ENCODE results near the gene CAMTA1. TPM values are rescaled to one million over a fixed set of nuclear protein-coding genes. Genes with fewer than 3 reads are reported as not detected.

Gene CAMTA1
- total and polyA plus RNA-seq, 2 experiments from 2014 or later: 89.0 to 145 TPM

DNA sequence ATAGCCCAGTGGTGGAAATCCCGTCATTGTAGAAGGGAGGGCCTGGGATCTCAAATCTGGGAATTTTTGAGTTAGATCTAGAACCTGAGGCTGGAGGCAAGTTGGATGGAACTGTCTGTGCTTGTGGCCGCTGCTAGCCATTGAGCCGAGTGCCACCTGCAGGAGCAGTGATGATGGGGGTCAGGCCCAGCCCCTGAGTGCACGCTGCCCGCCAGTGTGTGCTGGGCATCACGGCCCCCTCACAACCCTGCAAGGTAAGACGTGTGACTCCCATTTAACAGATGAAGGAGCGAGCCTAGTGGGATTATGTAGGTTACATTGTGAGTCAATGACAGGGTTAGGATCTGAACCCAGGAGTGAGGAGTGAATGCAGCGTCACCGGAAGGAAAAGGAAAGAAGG, 407.2 kb downstream of the CAMTA1 start:
- H3K4me1 ChIP-seq (ENCODE audit: insufficient read depth): no peaks in the 10 kb centered on the region
- no peak overlapping the region for H3K4me3 ChIP-seq
- no peaks in the 10 kb centered on the region for H3K36me3 ChIP-seq (replicated peaks; ENCODE audit: insufficient read depth, low read depth)
- no peak overlapping the region for H3K4me2 ChIP-seq
- no peak overlapping the region for H2AFZ ChIP-seq
- no peaks in the 10 kb centered on the region for H3K9me3 ChIP-seq (ENCODE audit: low read depth)
- WGBS (ENCODE audit: low lambda C conversion rate, missing lambda C conversion rate): 92% methylated on average over 10 of the region's 10 CpGs
- H4K20me1 ChIP-seq (ENCODE audit: insufficient read depth, poor library complexity, severe bottlenecking): no peaks in the 10 kb centered on the region
- TF ChIP-seq, protein P1, sequence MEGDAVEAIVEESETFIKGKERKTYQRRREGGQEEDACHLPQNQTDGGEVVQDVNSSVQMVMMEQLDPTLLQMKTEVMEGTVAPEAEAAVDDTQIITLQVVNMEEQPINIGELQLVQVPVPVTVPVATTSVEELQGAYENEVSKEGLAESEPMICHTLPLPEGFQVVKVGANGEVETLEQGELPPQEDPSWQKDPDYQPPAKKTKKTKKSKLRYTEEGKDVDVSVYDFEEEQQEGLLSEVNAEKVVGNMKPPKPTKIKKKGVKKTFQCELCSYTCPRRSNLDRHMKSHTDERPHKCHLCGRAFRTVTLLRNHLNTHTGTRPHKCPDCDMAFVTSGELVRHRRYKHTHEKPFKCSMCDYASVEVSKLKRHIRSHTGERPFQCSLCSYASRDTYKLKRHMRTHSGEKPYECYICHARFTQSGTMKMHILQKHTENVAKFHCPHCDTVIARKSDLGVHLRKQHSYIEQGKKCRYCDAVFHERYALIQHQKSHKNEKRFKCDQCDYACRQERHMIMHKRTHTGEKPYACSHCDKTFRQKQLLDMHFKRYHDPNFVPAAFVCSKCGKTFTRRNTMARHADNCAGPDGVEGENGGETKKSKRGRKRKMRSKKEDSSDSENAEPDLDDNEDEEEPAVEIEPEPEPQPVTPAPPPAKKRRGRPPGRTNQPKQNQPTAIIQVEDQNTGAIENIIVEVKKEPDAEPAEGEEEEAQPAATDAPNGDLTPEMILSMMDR (IDR thresholded peaks at IDR 0.05; ENCODE audit: poor library complexity): no peak
- TF ChIP-seq EZH2phosphoT487 (IDR thresholded peaks at IDR 0.05; ENCODE audit: low read depth, severe bottlenecking, unreplicated experiment) (no peak), EZH2 (IDR thresholded peaks at IDR 0.05; ENCODE audit: borderline replicate concordance) (no peak)
- H3K79me2 ChIP-seq: no peaks in the 10 kb centered on the region
- no peak overlapping the region for H3K27ac ChIP-seq
- no peak for DNase-seq (ENCODE audit: low spot score)
- no peaks in the 10 kb centered on the region for H3K9me2 ChIP-seq (replicated peaks; ENCODE audit: insufficient read depth)
- H3K27me3 ChIP-seq: peaks cover 3% of the 10 kb centered on the region

DNA sequence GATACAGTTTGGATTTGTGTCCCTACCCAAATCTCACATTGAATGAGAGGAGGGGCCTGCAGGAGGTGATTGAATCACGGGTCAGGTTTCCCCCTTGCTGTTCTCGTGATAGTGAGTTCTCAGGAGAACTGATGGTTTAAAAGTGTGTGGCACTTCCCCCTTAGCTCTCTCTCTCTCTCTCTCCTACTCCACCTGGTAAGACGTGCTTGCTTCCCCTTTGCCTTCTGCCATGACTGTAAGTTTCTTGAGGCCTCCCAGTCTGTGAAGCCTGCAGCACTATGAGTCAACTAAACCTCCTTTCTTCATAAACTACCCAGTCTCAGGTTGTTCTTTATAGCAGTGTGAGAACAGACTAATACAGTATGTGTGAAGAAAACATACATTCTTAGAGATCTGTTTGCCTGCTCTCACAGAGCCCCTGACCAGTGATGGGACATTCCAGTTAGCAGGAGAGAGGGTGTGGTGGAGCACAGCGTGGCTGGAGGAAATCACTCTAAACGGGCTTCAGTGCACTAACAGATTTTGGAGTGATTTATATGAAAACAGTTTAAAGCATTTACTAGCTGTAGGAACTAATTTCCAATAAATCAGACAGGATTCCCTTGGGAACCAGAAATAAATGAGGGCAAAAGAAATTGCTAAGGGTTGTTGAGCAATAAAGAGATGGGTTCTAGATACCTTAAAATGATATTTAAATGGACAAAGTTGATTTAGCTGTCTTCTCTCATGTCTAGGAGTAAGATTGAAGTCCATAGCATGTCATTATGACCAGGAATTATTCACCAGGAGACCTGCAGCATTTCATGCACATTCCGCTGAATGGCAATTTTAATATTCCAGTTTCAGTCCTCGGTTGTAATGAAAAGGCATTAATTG, 411.0 kb downstream of the CAMTA1 start:
- no peak overlapping the region for H3K4me2 ChIP-seq
- H4K20me1 ChIP-seq (ENCODE audit: insufficient read depth, poor library complexity, severe bottlenecking): no peaks in the 10 kb centered on the region
- peaks cover 15% of the 10 kb centered on the region for H3K27me3 ChIP-seq
- TF ChIP-seq, protein P1 (IDR thresholded peaks at IDR 0.05; ENCODE audit: poor library complexity): no peak
- no peak for TF ChIP-seq EZH2phosphoT487 (IDR thresholded peaks at IDR 0.05; ENCODE audit: low read depth, severe bottlenecking, unreplicated experiment)
- TF ChIP-seq EZH2 (IDR thresholded peaks at IDR 0.05; ENCODE audit: borderline replicate concordance): no peak
- H3K9me2 ChIP-seq (replicated peaks; ENCODE audit: insufficient read depth): no peaks in the 10 kb centered on the region
- DNase-seq (ENCODE audit: low spot score): no peak
- no peaks in the 10 kb centered on the region for H3K79me2 ChIP-seq
- no peak overlapping the region for H3K27ac ChIP-seq
- H2AFZ ChIP-seq: no peak overlapping the region
- WGBS (ENCODE audit: low lambda C conversion rate, missing lambda C conversion rate): 64% methylated on average over 7 of the region's 7 CpGs
- H3K4me1 ChIP-seq (ENCODE audit: insufficient read depth): no peaks in the 10 kb centered on the region
- no peaks in the 10 kb centered on the region for H3K36me3 ChIP-seq (replicated peaks; ENCODE audit: insufficient read depth, low read depth)
- no peak overlapping the region for H3K4me3 ChIP-seq
- H3K9me3 ChIP-seq (ENCODE audit: low read depth): no peaks in the 10 kb centered on the region

DNA sequence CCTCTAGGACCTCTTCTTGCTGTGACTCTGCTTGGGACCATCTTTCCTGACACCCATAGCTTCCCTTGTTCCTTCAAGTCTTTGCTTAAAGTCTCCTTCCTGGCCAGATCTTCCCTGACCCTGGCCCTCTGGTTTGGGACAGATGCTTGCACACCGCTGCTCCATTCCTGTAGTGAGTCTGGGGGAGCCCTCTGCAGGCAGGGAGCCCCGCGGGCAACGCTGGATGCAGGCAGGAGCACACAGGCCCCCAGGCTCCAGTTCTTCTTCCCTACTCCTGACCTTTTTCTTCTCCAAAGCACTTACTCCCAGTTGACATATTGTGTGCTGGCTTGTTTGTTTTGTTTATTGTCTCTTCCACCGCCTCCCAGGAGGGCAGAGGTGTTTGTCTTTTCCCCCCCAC, 413.4 kb downstream of the CAMTA1 start:
- 61% methylated on average over 5 of the region's 5 CpGs for WGBS (ENCODE audit: low lambda C conversion rate, missing lambda C conversion rate)
- H3K36me3 ChIP-seq (replicated peaks; ENCODE audit: insufficient read depth, low read depth): no peaks in the 10 kb centered on the region

More for the DNA sequence above, 413.4 kb downstream of the CAMTA1 start:
- H2AFZ ChIP-seq: no peak overlapping the region
- H3K9me3 ChIP-seq (ENCODE audit: low read depth): no peaks in the 10 kb centered on the region
- H3K79me2 ChIP-seq: no peaks in the 10 kb centered on the region
- no peak overlapping the region for H3K27ac ChIP-seq
- no peak overlapping the region for H3K4me2 ChIP-seq
- no peaks in the 10 kb centered on the region for H4K20me1 ChIP-seq (ENCODE audit: insufficient read depth, poor library complexity, severe bottlenecking)
- H3K27me3 ChIP-seq: peaks cover 15% of the 10 kb centered on the region
- TF ChIP-seq EZH2 (IDR thresholded peaks at IDR 0.05; ENCODE audit: borderline replicate concordance) (no peak), EZH2phosphoT487 (IDR thresholded peaks at IDR 0.05; ENCODE audit: low read depth, severe bottlenecking, unreplicated experiment) (no peak)
- TF ChIP-seq, protein P1 (IDR thresholded peaks at IDR 0.05; ENCODE audit: poor library complexity): no peak
- H3K4me3 ChIP-seq: no peak overlapping the region
- no peak for DNase-seq (ENCODE audit: low spot score)
- H3K4me1 ChIP-seq (ENCODE audit: insufficient read depth): no peaks in the 10 kb centered on the region
- H3K9me2 ChIP-seq (replicated peaks; ENCODE audit: insufficient read depth): no peaks in the 10 kb centered on the region

All from hepatocyte (in vitro differentiated cells).